CD4-positive, alpha-beta T cell (primary cell): ENCODE results near the gene LMBR1. TPM values are rescaled to one million over a fixed set of nuclear protein-coding genes. Genes with fewer than 3 reads are reported as not detected.
A peak's percentile ranks its signal among the peaks of the same experiment; 100 is the strongest.
"Not testable (repeated sequence)": the region's sequence is repeated elsewhere in the genome, so short reads cannot be mapped to it uniquely, and the experiment has no call there.

Experiments used
- ATAC-seq: fragments of 200-7000 bp; cut with Tn5 transposase; one replicate; pipeline ENCODE4 v1.10.0; 2022; ENCODE audit warnings: mild to moderate bottlenecking; ENCODE audit not compliant: poor library complexity
- CTCF ChIA-PET: fragments of 350-600 bp; sonication (Branson Sonifier 250); formaldehyde crosslinking; loops from one replicate; lab custom pipeline; 2021; ENCODE audit warnings: antibody characterized with exemption, inconsistent platforms; lab: Charles Lee
- POLR2A ChIA-PET: fragments of 350-600 bp; sonication (Branson Sonifier 250); formaldehyde crosslinking; loops from one replicate; lab custom pipeline; 2021; ENCODE audit warnings: antibody characterized with exemption, inconsistent platforms; lab: Charles Lee
- DNase-seq, 14 experiments: peaks; one replicate each; pipeline ENCODE4 v3.0.0-alpha.2; 2013 to 2020; ENCODE audit warnings: mixed read lengths in 2 of 14
- H3K27ac ChIP-seq, 2 donors: one replicate each; pipeline versions ENCODE4 v1.5.1 to v1.7.0; 2013; ENCODE audit warnings: low read length in 2 of 2, low read depth in 1 of 2, mild to moderate bottlenecking in 1 of 2
- H3K27me3 ChIP-seq, 2 experiments: 1 replicate in 1 of 2; 2 replicates in 1 of 2; pipeline versions ENCODE4 v1.6.1 to v1.7.0; 2013; ENCODE audit warnings: low read length in 2 of 2, control low read depth in 1 of 2, mild to moderate bottlenecking in 1 of 2, moderate library complexity in 1 of 2; ENCODE audit not compliant: insufficient read depth in 2 of 2, control insufficient read depth in 1 of 2
- H3K36me3 ChIP-seq: one replicate; pipeline ENCODE4 v1.6.1; 2013; ENCODE audit warnings: low read length, control low read depth; ENCODE audit not compliant: insufficient read depth
- H3K4me1 ChIP-seq: one replicate; pipeline ENCODE4 v1.6.1; 2013; ENCODE audit warnings: low read length, control low read depth; ENCODE audit not compliant: insufficient read depth
- H3K4me3 ChIP-seq: one replicate; pipeline ENCODE4 v1.5.1; 2013; ENCODE audit warnings: mild to moderate bottlenecking, low read length, moderate library complexity
- H3K9me3 ChIP-seq, 2 experiments: 1 replicate in 1 of 2; 2 replicates in 1 of 2; pipeline versions ENCODE4 v1.6.1 to v1.7.0; 2013; ENCODE audit warnings: low read length in 2 of 2, mild to moderate bottlenecking in 2 of 2, control low read depth in 1 of 2, moderate library complexity in 1 of 2; ENCODE audit not compliant: control insufficient read depth in 1 of 2, insufficient read depth in 1 of 2
- H3K27ac Mint-ChIP-seq: one replicate; pipeline ENCODE4 v1.8.0; 2020; ENCODE audit warnings: mixed read lengths
- H3K27me3 Mint-ChIP-seq: one replicate; pipeline ENCODE4 v1.8.0; 2021; ENCODE audit warnings: mixed read lengths
- H3K36me3 Mint-ChIP-seq: one replicate; pipeline ENCODE4 v1.8.0; 2021; ENCODE audit warnings: low read depth, mixed read lengths
- H3K4me1 Mint-ChIP-seq: one replicate; pipeline ENCODE4 v1.8.0; 2021; ENCODE audit warnings: low read depth, mixed read lengths
- H3K4me3 Mint-ChIP-seq: one replicate; pipeline ENCODE4 v1.8.0; 2020; ENCODE audit warnings: mild to moderate bottlenecking, mixed read lengths
- H3K9me3 Mint-ChIP-seq: one replicate; pipeline ENCODE4 v1.8.0; 2020; ENCODE audit warnings: mixed read lengths
- CTCF ChIP-seq: fragments of 200-600 bp; IDR thresholded peaks from one replicate; pipeline ENCODE4 v1.8.0; 2022; ENCODE audit warnings: antibody characterized with exemption, mild to moderate bottlenecking
- intact Hi-C, 2 experiments: fragments of 100-400 bp; cut with DNase I in 1 of 2; cut with micrococcal nuclease in 1 of 2; formaldehyde crosslinking; loops; one replicate each; pipeline versions ENCODE4 v1.15.1 to v1.9.0; 2023 to 2025; cut with DNase I, micrococcal nuclease
- total RNA-seq, 174 experiments: library from RNA in 2 of 174; stranded (reverse) in 2 of 174; gene quantifications; one replicate each; pipeline ENCODE4 v1.2.3 and lab custom pipeline; 2021 to 2026

LMBR1 gene
- total RNA-seq, 2 experiments from 2014 or later, result 61.6 to 61.9 TPM

GRCh38 chr7:156922304-156922703, 29.3 kb upstream of the LMBR1 start:
- H3K4me3 ChIP-seq, result not testable (repeated sequence)

GRCh38 chr7:156920487-156921373, 27.7 kb upstream of the LMBR1 start:
- H3K4me3 ChIP-seq, H3K36me3 Mint-ChIP-seq, intact Hi-C loops, H3K9me3 Mint-ChIP-seq, H3K36me3 ChIP-seq, POLR2A ChIA-PET, H3K4me3 Mint-ChIP-seq, DNase-seq, ATAC-seq, H3K27ac ChIP-seq, H3K9me3 ChIP-seq: not testable (repeated sequence)
- CTCF ChIA-PET, result interaction anchor here (1.6 kb wide), 1 partner anchor 28 kb away, joined by 8 read pairs; the partner anchor contains the start of gene NOM1
- peaks cover 33% of the 10 kb centered on the region for H3K27me3 Mint-ChIP-seq
- H3K4me1 Mint-ChIP-seq, result peaks cover 24% of the 10 kb centered on the region
- peaks cover 45% of the 10 kb centered on the region for H3K4me1 ChIP-seq
- H3K27me3 ChIP-seq, result peaks cover 0 to 21% of the 10 kb centered on the region in 2 experiments
- peak overlapping the region; percentile 47 for H3K27ac Mint-ChIP-seq

More at GRCh38 chr7:156922304-156922703, 29.3 kb upstream of the LMBR1 start:
- Histone ChIP-seq H3K4me1 (peaks cover 45% of the 10 kb centered on the region), H3K27me3 (peaks cover 0 to 18% of the 10 kb centered on the region in 2 experiments)
- H3K4me1 Mint-ChIP-seq, result peaks cover 24% of the 10 kb centered on the region
- H3K36me3 ChIP-seq, DNase-seq, POLR2A ChIA-PET, H3K36me3 Mint-ChIP-seq, H3K9me3 Mint-ChIP-seq, ATAC-seq, intact Hi-C loops, H3K27ac ChIP-seq, H3K9me3 ChIP-seq: not testable (repeated sequence)
- H3K4me3 Mint-ChIP-seq, result peak overlapping the region; percentile 56
- CTCF ChIA-PET, result interaction anchor here (0.7 to 1.6 kb wide), 2 partner anchors 27 to 48 kb away, joined by 4 to 8 read pairs; partner anchors contain the start of gene NOM1
- peak overlapping the region; percentile 52 for H3K27ac Mint-ChIP-seq
- H3K27me3 Mint-ChIP-seq, result peaks cover 19% of the 10 kb centered on the region

- no peaks in the 10 kb centered on the region for H3K9me3 Mint-ChIP-seq
- intact Hi-C loops, result no loop called here
- ChIA-PET CTCF (no interaction called here), POLR2A (no interaction called here)
- TF ChIP-seq CTCF, result no peak
- DNase-seq (no peak), ATAC-seq (no peak)
- Histone ChIP-seq H3K36me3 (no peaks in the 10 kb centered on the region), H3K27ac (no peak overlapping the region), H3K9me3 (no peaks in the 10 kb centered on the region), H3K4me3 (no peak overlapping the region), H3K27me3 (peaks cover 0 to 21% of the 10 kb centered on the region in 2 experiments), H3K4me1 (peaks cover 45% of the 10 kb centered on the region)
- H3K27ac Mint-ChIP-seq, result peak overlapping the region; percentile 47
- peaks cover 3% of the 10 kb centered on the region for H3K36me3 Mint-ChIP-seq
- peaks cover 38% of the 10 kb centered on the region for H3K27me3 Mint-ChIP-seq
- H3K4me3 Mint-ChIP-seq, result no peak overlapping the region
- peaks cover 24% of the 10 kb centered on the region for H3K4me1 Mint-ChIP-seq
Observed at GRCh38 chr7:156920076-156920475, 27.1 kb upstream of the LMBR1 start.

GRCh38 chr7:156919132-156919713, 26.2 kb upstream of the LMBR1 start:
- no peak overlapping the region for H3K27ac Mint-ChIP-seq
- no peak overlapping the region for H3K4me3 Mint-ChIP-seq
- Histone ChIP-seq H3K9me3 (no peaks in the 10 kb centered on the region), H3K27me3 (peaks cover 0 to 21% of the 10 kb centered on the region in 2 experiments), H3K4me3 (no peak overlapping the region), H3K36me3 (no peaks in the 10 kb centered on the region), H3K27ac (no peak overlapping the region), H3K4me1 (peaks cover 45% of the 10 kb centered on the region)
- intact Hi-C loops, result no loop called here
- TF ChIP-seq CTCF, result no peak
- H3K4me1 Mint-ChIP-seq, result peaks cover 22% of the 10 kb centered on the region
- H3K9me3 Mint-ChIP-seq, result no peaks in the 10 kb centered on the region
- ChIA-PET CTCF (no interaction called here), POLR2A (no interaction called here)
- peaks cover 38% of the 10 kb centered on the region for H3K27me3 Mint-ChIP-seq
- DNase-seq (no peak), ATAC-seq (no peak)
- H3K36me3 Mint-ChIP-seq, result peaks cover 3% of the 10 kb centered on the region
